Activated T-cell treated with anti-CD3 and anti-CD28 coated beads, Interleukin-2, amount 50 U/mL, for 4 hours (primary cell): Measurements from ENCODE around the gene PABPC1L. TPM values are rescaled to one million over a fixed set of nuclear protein-coding genes. Genes with fewer than 3 reads are reported as not detected.

Experiments
- ATAC-seq, 2 donors: fragments of 200-7000 bp; cut with Tn5 transposase; one replicate each; pipeline ENCODE4 v1.10.0; 2021
- DNase-seq: peaks from one replicate; pipeline ENCODE4 v3.0.0-alpha.2; 2020
- H3K27me3 Mint-ChIP-seq: one replicate; pipeline ENCODE4 v1.8.0; 2021; ENCODE audit warnings: low read depth, mixed read lengths
- H3K36me3 Mint-ChIP-seq: one replicate; pipeline ENCODE4 v1.8.0; 2022; ENCODE audit warnings: mixed read lengths; ENCODE audit not compliant: insufficient read depth
- H3K4me1 Mint-ChIP-seq: one replicate; pipeline ENCODE4 v1.8.0; 2021; ENCODE audit warnings: low read depth, mixed read lengths
- H3K4me3 Mint-ChIP-seq: one replicate; pipeline ENCODE4 v1.8.0; 2021; ENCODE audit warnings: mild to moderate bottlenecking, moderate library complexity, mixed read lengths
- H3K9me3 Mint-ChIP-seq: one replicate; pipeline ENCODE4 v1.8.0; 2021; ENCODE audit warnings: mixed read lengths
- total RNA-seq, 3 donors: library from RNA; stranded (reverse); gene quantifications; one replicate each; pipeline ENCODE4 v1.2.1, GENCODE V29; 2021

Gene PABPC1L
- total RNA-seq, 3 donors from 2014 or later = 46.2 to 63.0 (median 50.2) TPM

GRCh38 chr20:44887466-44887865, 22.4 kb upstream of the PABPC1L start:
- no peaks in the 10 kb centered on the region for H3K9me3 Mint-ChIP-seq
- no peak for ATAC-seq
- H3K27me3 Mint-ChIP-seq = no peaks in the 10 kb centered on the region
- DNase-seq = no peak
- peaks cover 72% of the 10 kb centered on the region for H3K4me1 Mint-ChIP-seq
- peak overlapping the region; percentile 98 for H3K4me3 Mint-ChIP-seq
- H3K36me3 Mint-ChIP-seq = peaks cover 18% of the 10 kb centered on the region

GRCh38 chr20:44888226-44889103, 21.4 kb upstream of the PABPC1L start:
- H3K4me3 Mint-ChIP-seq = peak overlapping the region; percentile 98
- DNase-seq (no peak), ATAC-seq (no peak)
- H3K36me3 Mint-ChIP-seq = peaks cover 18% of the 10 kb centered on the region
- H3K9me3 Mint-ChIP-seq = no peaks in the 10 kb centered on the region
- H3K4me1 Mint-ChIP-seq = peaks cover 73% of the 10 kb centered on the region
- no peaks in the 10 kb centered on the region for H3K27me3 Mint-ChIP-seq

- no peaks in the 10 kb centered on the region for H3K27me3 Mint-ChIP-seq
- H3K9me3 Mint-ChIP-seq = no peaks in the 10 kb centered on the region
- H3K4me1 Mint-ChIP-seq = peaks cover 90% of the 10 kb centered on the region
- ATAC-seq (peak; percentile 31 to 54), DNase-seq (no peak)
- H3K4me3 Mint-ChIP-seq = peak overlapping the region; percentile 49
- H3K36me3 Mint-ChIP-seq = peaks cover 30% of the 10 kb centered on the region
These were observed 18.0 kb upstream of the PABPC1L start for GRCh38 chr20:44891826-44892225.

- peak overlapping the region; percentile 13 for H3K4me3 Mint-ChIP-seq
- ATAC-seq (peak in 1 of 2 donors; percentile 38), DNase-seq (no peak)
- H3K4me1 Mint-ChIP-seq = peaks cover 88% of the 10 kb centered on the region
- H3K36me3 Mint-ChIP-seq = peaks cover 29% of the 10 kb centered on the region
- no peaks in the 10 kb centered on the region for H3K27me3 Mint-ChIP-seq
- H3K9me3 Mint-ChIP-seq = no peaks in the 10 kb centered on the region
These were observed 14.9 kb upstream of the PABPC1L start for GRCh38 chr20:44894959-44895358.

- H3K4me1 Mint-ChIP-seq = peaks cover 88% of the 10 kb centered on the region
- peaks cover 34% of the 10 kb centered on the region for H3K36me3 Mint-ChIP-seq
- no peak overlapping the region for H3K4me3 Mint-ChIP-seq
- no peak for DNase-seq
- H3K27me3 Mint-ChIP-seq = no peaks in the 10 kb centered on the region
- no peak for ATAC-seq
- no peaks in the 10 kb centered on the region for H3K9me3 Mint-ChIP-seq
These were observed 13.3 kb upstream of the PABPC1L start for GRCh38 chr20:44896583-44896982.

- peaks cover 83% of the 10 kb centered on the region for H3K4me1 Mint-ChIP-seq
- peaks cover 32% of the 10 kb centered on the region for H3K36me3 Mint-ChIP-seq
- DNase-seq (no peak), ATAC-seq (no peak)
- no peak overlapping the region for H3K4me3 Mint-ChIP-seq
- no peaks in the 10 kb centered on the region for H3K9me3 Mint-ChIP-seq
- no peaks in the 10 kb centered on the region for H3K27me3 Mint-ChIP-seq
These were observed 12.7 kb upstream of the PABPC1L start for GRCh38 chr20:44897133-44897532.

- no peaks in the 10 kb centered on the region for H3K9me3 Mint-ChIP-seq
- peaks cover 58% of the 10 kb centered on the region for H3K4me1 Mint-ChIP-seq
- DNase-seq = no peak
- peaks cover 44% of the 10 kb centered on the region for H3K36me3 Mint-ChIP-seq
- no peak overlapping the region for H3K4me3 Mint-ChIP-seq
- no peak for ATAC-seq
- no peaks in the 10 kb centered on the region for H3K27me3 Mint-ChIP-seq
These were observed 9.5 kb upstream of the PABPC1L start for GRCh38 chr20:44900231-44900854.

- Mint-ChIP-seq H3K4me1 (peaks cover 41% of the 10 kb centered on the region), H3K9me3 (no peaks in the 10 kb centered on the region), H3K4me3 (no peak overlapping the region), H3K36me3 (peaks cover 48% of the 10 kb centered on the region), H3K27me3 (no peaks in the 10 kb centered on the region)
- ATAC-seq (peak; percentile 51 to 71), DNase-seq (no peak)
These were observed 7.9 kb upstream of the PABPC1L start for GRCh38 chr20:44901974-44902373.

- Mint-ChIP-seq H3K9me3 (no peaks in the 10 kb centered on the region), H3K36me3 (peaks cover 52% of the 10 kb centered on the region), H3K4me3 (no peak overlapping the region), H3K27me3 (no peaks in the 10 kb centered on the region), H3K4me1 (peaks cover 31% of the 10 kb centered on the region)
- DNase-seq (no peak), ATAC-seq (no peak)
These were observed 5.5 kb upstream of the PABPC1L start for GRCh38 chr20:44904377-44904776.

- Mint-ChIP-seq H3K4me3 (peak overlapping the region; percentile 84), H3K4me1 (peaks cover 18% of the 10 kb centered on the region), H3K27me3 (no peaks in the 10 kb centered on the region), H3K36me3 (peaks cover 33% of the 10 kb centered on the region), H3K9me3 (no peaks in the 10 kb centered on the region)
- DNase-seq = no peak
- no peak for ATAC-seq
These were observed 631 bp upstream of the PABPC1L start for GRCh38 chr20:44908987-44909871.

GRCh38 chr20:44910690-44911262, 916 bp downstream of the PABPC1L start:
- Mint-ChIP-seq H3K9me3 (no peaks in the 10 kb centered on the region), H3K27me3 (no peaks in the 10 kb centered on the region), H3K4me3 (peak overlapping the region; percentile 84), H3K36me3 (peaks cover 25% of the 10 kb centered on the region), H3K4me1 (peaks cover 27% of the 10 kb centered on the region)
- DNase-seq (no peak), ATAC-seq (no peak)

GRCh38 chr20:44911264-44911921, 1.5 kb downstream of the PABPC1L start:
- Mint-ChIP-seq H3K27me3 (no peaks in the 10 kb centered on the region), H3K9me3 (no peaks in the 10 kb centered on the region), H3K4me1 (peaks cover 27% of the 10 kb centered on the region), H3K4me3 (peak overlapping the region; percentile 63), H3K36me3 (peaks cover 20% of the 10 kb centered on the region)
- peak; percentile 41 for DNase-seq
- ATAC-seq = no peak

- ATAC-seq (no peak), DNase-seq (no peak)
- H3K27me3 Mint-ChIP-seq = no peaks in the 10 kb centered on the region
- peaks cover 27% of the 10 kb centered on the region for H3K4me1 Mint-ChIP-seq
- H3K36me3 Mint-ChIP-seq = peaks cover 20% of the 10 kb centered on the region
- no peaks in the 10 kb centered on the region for H3K9me3 Mint-ChIP-seq
- H3K4me3 Mint-ChIP-seq = peak overlapping the region; percentile 41
These were observed 2.3 kb downstream of the PABPC1L start for GRCh38 chr20:44912189-44912588.
